ENCODE measurements around the gene ARL17B. TPM values are rescaled to one million over a fixed set of nuclear protein-coding genes. Genes with fewer than 3 reads are reported as not detected.

Gene ARL17B
- total RNA-seq, 1 donor from 2014 or later, result 7.3 TPM

Small RNAs within 50 kb of the gene (small RNA-seq; reads per million reads assigned to genes)
- not detected for gene RN7SL656P

Other genes with a start within 250 kb of the ARL17B start
- gene KANSL1, start 168.3 kb downstream of the ARL17B start, total RNA-seq, result 94.5 TPM
- 2.6 TPM for gene LRRC37A, start 66.6 kb downstream of the ARL17B start, total RNA-seq
- 4.2 TPM for gene LRRC37A2, start 150.7 kb upstream of the ARL17B start, total RNA-seq
- gene ARL17A, start 217.9 kb upstream of the ARL17B start, total RNA-seq, result 12.0 TPM
- 21.4 TPM for gene NSF, start 228.9 kb upstream of the ARL17B start, total RNA-seq

All from skeletal muscle tissue (tissue), 2 donors.